ENCODE results near the gene HOXD12.

Gene HOXD12

DNA sequence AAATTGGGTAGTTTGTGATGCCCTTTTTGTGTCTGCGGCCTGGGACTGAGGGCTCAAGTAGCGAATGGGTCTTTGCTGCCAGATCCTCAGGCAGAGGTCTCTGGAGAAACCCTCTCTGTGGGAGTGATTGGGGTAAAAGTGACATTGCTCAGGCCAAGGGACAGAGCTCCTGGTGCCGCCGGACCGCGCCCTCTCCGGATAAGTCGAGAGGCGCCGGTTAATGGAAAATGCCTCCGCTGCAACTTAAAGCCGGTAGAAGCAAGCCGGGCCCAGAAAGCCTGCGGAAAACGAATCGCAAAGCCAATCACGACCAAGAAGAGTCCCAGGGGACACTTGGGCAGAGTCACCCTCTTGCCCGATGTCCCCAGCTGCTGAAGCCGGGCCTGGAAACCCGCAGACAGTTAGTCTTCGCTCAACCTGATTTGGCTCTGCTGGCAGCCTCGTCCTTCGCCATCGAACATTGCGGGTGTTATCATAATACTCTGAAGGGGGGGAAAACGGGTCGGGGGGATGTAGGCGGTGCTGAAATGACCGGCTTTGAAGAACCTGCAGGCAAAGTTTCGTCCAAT lies 352 bp upstream of the HOXD12 start:
- Histone ChIP-seq H3K4me3 (ENCODE audit: low read length) (no peak overlapping the region), H4K20me1 (ENCODE audit: insufficient read depth, low read length) (no peaks in the 10 kb centered on the region), H3K27ac (ENCODE audit: low read length) (no peak overlapping the region), H3K27me3 (replicated peaks; ENCODE audit: insufficient read depth, low read length) (peaks cover under 1% of the 10 kb centered on the region; the same call in 1 of the 2 replicates), H2AFZ (ENCODE audit: low read length) (no peak overlapping the region), H3K79me2 (ENCODE audit: low read length) (no peaks in the 10 kb centered on the region), H3K4me1 (ENCODE audit: low read length) (0 out of 2 replicates have a peak, but pooled peaks cover 5% of the 10 kb centered on the region), H3F3A (ENCODE audit: insufficient read depth, low read length) (peaks cover 17% of the 10 kb centered on the region), H3K4me2 (ENCODE audit: low read depth, low read length) (no peak overlapping the region), H3K9ac (ENCODE audit: low read length) (no peak overlapping the region), H3K9me3 (replicated peaks; ENCODE audit: insufficient read depth, low read length) (no peaks in the 10 kb centered on the region), H3K9me2 (replicated peaks; ENCODE audit: insufficient read depth, low read length) (no peaks in the 10 kb centered on the region), H3K36me3 (replicated peaks; ENCODE audit: insufficient read depth, low read length) (no peaks in the 10 kb centered on the region)
- TF ChIP-seq, protein P1, sequence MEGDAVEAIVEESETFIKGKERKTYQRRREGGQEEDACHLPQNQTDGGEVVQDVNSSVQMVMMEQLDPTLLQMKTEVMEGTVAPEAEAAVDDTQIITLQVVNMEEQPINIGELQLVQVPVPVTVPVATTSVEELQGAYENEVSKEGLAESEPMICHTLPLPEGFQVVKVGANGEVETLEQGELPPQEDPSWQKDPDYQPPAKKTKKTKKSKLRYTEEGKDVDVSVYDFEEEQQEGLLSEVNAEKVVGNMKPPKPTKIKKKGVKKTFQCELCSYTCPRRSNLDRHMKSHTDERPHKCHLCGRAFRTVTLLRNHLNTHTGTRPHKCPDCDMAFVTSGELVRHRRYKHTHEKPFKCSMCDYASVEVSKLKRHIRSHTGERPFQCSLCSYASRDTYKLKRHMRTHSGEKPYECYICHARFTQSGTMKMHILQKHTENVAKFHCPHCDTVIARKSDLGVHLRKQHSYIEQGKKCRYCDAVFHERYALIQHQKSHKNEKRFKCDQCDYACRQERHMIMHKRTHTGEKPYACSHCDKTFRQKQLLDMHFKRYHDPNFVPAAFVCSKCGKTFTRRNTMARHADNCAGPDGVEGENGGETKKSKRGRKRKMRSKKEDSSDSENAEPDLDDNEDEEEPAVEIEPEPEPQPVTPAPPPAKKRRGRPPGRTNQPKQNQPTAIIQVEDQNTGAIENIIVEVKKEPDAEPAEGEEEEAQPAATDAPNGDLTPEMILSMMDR (IDR thresholded peaks at IDR 0.05; ENCODE audit: low read length), result no peak
- TF ChIP-seq EZH2 (optimal IDR thresholded peaks at IDR 0.05; ENCODE audit: low read depth, low read length), result no peak
- no peak for TF ChIP-seq EZH2phosphoT487 (IDR thresholded peaks at IDR 0.05; ENCODE audit: low read length)
- no peak for DNase-seq

DNA sequence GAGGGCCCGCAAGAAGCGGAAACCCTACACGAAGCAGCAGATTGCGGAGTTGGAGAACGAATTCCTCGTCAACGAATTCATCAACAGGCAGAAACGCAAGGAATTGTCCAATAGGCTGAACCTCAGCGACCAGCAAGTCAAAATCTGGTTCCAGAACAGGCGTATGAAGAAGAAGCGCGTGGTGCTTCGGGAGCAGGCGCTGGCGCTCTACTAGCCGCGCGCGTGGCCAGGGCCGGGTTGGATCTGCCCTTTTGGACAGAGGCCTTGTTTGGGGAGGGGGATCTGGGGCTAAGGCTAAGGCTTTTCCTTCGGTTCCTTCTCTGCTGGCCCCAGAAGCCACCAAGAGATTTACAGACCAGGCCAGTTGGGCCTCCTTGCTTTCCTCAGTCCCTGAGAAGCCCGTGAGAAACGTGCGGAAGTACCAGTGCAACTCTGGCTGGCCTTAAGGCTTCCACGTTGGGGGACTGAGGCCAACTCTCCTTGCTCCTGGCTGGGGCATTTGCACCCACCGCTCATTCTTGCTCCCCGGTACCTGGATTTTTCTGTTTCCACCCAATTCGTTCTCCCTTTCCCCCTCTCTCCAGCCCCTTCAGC lies 1.0 kb downstream of the HOXD12 start:
- Histone ChIP-seq H3K4me2 (ENCODE audit: low read depth, low read length) (no peak overlapping the region), H3K27me3 (replicated peaks; ENCODE audit: insufficient read depth, low read length) (peaks cover 8% of the 10 kb centered on the region; the same call in 1 of the 2 replicates), H4K20me1 (ENCODE audit: insufficient read depth, low read length) (no peaks in the 10 kb centered on the region), H3K4me3 (ENCODE audit: low read length) (no peak overlapping the region), H3K9ac (ENCODE audit: low read length) (no peak overlapping the region), H3K4me1 (ENCODE audit: low read length) (0 out of 2 replicates have a peak, but pooled peaks cover 3% of the 10 kb centered on the region), H3K9me3 (replicated peaks; ENCODE audit: insufficient read depth, low read length) (no peaks in the 10 kb centered on the region), H3K36me3 (replicated peaks; ENCODE audit: insufficient read depth, low read length) (no peaks in the 10 kb centered on the region), H3F3A (ENCODE audit: insufficient read depth, low read length) (peaks cover 17% of the 10 kb centered on the region), H3K79me2 (ENCODE audit: low read length) (no peaks in the 10 kb centered on the region), H3K27ac (ENCODE audit: low read length) (no peak overlapping the region), H2AFZ (ENCODE audit: low read length) (no peak overlapping the region), H3K9me2 (replicated peaks; ENCODE audit: insufficient read depth, low read length) (no peaks in the 10 kb centered on the region)
- TF ChIP-seq, protein P1 (IDR thresholded peaks at IDR 0.05; ENCODE audit: low read length), result no peak
- TF ChIP-seq EZH2 (optimal IDR thresholded peaks at IDR 0.05; ENCODE audit: low read depth, low read length), result no peak
- no peak for DNase-seq

DNA sequence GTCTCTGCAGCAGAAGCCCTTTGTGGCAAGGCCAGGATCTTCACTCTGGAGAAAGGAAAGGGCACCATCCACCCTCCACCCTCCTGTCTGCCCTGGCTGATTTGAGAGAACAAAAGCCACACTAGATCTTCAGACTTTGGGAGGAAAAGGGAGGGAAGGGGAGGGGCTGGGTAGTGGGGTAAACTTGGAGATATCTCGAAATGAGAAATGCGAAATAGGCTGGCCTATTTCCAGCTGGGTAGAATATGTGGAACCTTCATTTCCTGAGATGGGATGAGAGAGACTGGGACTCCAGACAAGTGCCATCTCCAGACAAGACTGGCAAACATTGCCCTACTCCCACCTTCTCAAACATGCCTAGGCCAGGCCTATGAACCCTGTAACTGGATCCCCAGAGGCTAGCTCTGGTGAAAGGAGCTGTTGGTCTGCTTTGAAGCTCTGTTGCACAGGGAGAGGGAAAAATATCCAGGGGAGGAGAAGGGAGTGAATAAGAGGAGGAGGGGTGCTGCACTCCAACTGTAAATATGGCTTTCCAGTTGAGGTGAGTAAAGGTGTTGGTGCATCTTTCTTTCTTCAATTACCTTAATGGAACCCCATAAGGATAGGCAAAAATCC lies 1.7 kb downstream of the HOXD12 start:
- no peak for DNase-seq
- Histone ChIP-seq H3K27ac (ENCODE audit: low read length) (no peak overlapping the region), H3K27me3 (replicated peaks; ENCODE audit: insufficient read depth, low read length) (peaks cover 14% of the 10 kb centered on the region), H3K36me3 (replicated peaks; ENCODE audit: insufficient read depth, low read length) (no peaks in the 10 kb centered on the region), H2AFZ (ENCODE audit: low read length) (no peak overlapping the region), H3K4me3 (ENCODE audit: low read length) (no peak overlapping the region), H3K9me3 (replicated peaks; ENCODE audit: insufficient read depth, low read length) (no peaks in the 10 kb centered on the region), H3K79me2 (ENCODE audit: low read length) (no peaks in the 10 kb centered on the region), H4K20me1 (ENCODE audit: insufficient read depth, low read length) (no peaks in the 10 kb centered on the region), H3F3A (ENCODE audit: insufficient read depth, low read length) (peaks cover 10% of the 10 kb centered on the region), H3K4me1 (ENCODE audit: low read length) (no peaks in the 10 kb centered on the region), H3K9ac (ENCODE audit: low read length) (no peak overlapping the region), H3K4me2 (ENCODE audit: low read depth, low read length) (no peak overlapping the region), H3K9me2 (replicated peaks; ENCODE audit: insufficient read depth, low read length) (no peaks in the 10 kb centered on the region)
- TF ChIP-seq EZH2phosphoT487 (IDR thresholded peaks at IDR 0.05; ENCODE audit: low read length), result no peak
- no peak for TF ChIP-seq EZH2 (optimal IDR thresholded peaks at IDR 0.05; ENCODE audit: low read depth, low read length)
- TF ChIP-seq, protein P1 (IDR thresholded peaks at IDR 0.05; ENCODE audit: low read length), result no peak

Measured in MM.1S (cell line).